PFSK-1 (cell line): ENCODE measurements around the gene PHACTR3.

Experiments used
- POLR2AphosphoS5 ChIP-seq: IDR thresholded peaks from 2 replicates; pipeline ENCODE4 v1.6.1; 2012; ENCODE audit warnings: low read depth, mild to moderate bottlenecking, control low read depth, low read length, moderate library complexity
- SIN3A ChIP-seq: IDR thresholded peaks from 2 replicates; pipeline ENCODE4 v1.6.1; 2012; ENCODE audit warnings: mild to moderate bottlenecking, low read length, moderate library complexity, borderline replicate concordance; ENCODE audit not compliant: insufficient read depth
- TAF1 ChIP-seq: IDR thresholded peaks from 2 replicates; pipeline ENCODE4 v1.6.1; 2012; ENCODE audit warnings: low read length, control low read depth, borderline replicate concordance; ENCODE audit not compliant: insufficient read depth
- TF ChIP-seq, protein P1 (sequence below), 2 experiments: IDR thresholded peaks; 2 replicates each; pipeline versions ENCODE4 v1.6.1 to v1.8.0; 2011 to 2012; ENCODE audit warnings: low read depth in 2 of 2, low read length in 2 of 2, control low read depth in 1 of 2, inconsistent platforms in 1 of 2, mild to moderate bottlenecking in 1 of 2, moderate library complexity in 1 of 2; ENCODE audit not compliant: insufficient read depth in 1 of 2

DNA sequence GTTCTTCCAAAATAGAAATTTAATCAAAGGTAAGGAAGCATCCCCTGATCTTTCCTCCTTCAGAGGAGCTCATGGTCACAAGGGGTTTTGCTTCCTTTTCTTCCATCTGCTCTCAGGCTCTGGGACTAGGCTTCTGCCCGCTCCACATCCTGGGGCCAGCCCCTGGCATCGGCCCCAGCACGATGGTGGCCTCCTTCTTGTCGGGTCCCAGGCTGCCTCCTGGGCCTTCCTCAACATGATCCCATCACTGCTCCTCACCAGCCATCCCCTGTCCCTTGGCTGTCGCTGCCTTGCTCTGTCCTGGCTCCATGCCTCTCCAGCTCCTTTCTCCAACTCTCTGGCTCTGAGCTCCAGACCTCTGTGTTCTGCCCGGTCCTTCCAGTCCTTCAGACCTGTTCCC, 4.1 kb downstream of the PHACTR3 start:
- TF ChIP-seq TAF1, result no peak
- no peak for TF ChIP-seq POLR2AphosphoS5
- TF ChIP-seq, protein P1, sequence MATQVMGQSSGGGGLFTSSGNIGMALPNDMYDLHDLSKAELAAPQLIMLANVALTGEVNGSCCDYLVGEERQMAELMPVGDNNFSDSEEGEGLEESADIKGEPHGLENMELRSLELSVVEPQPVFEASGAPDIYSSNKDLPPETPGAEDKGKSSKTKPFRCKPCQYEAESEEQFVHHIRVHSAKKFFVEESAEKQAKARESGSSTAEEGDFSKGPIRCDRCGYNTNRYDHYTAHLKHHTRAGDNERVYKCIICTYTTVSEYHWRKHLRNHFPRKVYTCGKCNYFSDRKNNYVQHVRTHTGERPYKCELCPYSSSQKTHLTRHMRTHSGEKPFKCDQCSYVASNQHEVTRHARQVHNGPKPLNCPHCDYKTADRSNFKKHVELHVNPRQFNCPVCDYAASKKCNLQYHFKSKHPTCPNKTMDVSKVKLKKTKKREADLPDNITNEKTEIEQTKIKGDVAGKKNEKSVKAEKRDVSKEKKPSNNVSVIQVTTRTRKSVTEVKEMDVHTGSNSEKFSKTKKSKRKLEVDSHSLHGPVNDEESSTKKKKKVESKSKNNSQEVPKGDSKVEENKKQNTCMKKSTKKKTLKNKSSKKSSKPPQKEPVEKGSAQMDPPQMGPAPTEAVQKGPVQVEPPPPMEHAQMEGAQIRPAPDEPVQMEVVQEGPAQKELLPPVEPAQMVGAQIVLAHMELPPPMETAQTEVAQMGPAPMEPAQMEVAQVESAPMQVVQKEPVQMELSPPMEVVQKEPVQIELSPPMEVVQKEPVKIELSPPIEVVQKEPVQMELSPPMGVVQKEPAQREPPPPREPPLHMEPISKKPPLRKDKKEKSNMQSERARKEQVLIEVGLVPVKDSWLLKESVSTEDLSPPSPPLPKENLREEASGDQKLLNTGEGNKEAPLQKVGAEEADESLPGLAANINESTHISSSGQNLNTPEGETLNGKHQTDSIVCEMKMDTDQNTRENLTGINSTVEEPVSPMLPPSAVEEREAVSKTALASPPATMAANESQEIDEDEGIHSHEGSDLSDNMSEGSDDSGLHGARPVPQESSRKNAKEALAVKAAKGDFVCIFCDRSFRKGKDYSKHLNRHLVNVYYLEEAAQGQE (IDR thresholded peaks at IDR 0.05; ENCODE audit: insufficient read depth in 1 of 2, low read depth in 2 of 2, low read length in 2 of 2), result no peak
- TF ChIP-seq SIN3A, result no peak
